ENCODE measurements around the gene SOD3.

Gene SOD3

GRCh38 chr4:24824720-24825119 is 29.3 kb downstream of the SOD3 start:
- no peak for TF ChIP-seq TAF1 (IDR thresholded peaks at IDR 0.05; ENCODE audit: borderline replicate concordance, insufficient read depth, low read length)
- TF ChIP-seq REST (IDR thresholded peaks at IDR 0.05; ENCODE audit: insufficient read depth in 1 of 2, low read depth in 2 of 2, low read length in 2 of 2) = no peak
- TF ChIP-seq FOXP2 (optimal IDR thresholded peaks at IDR 0.05; ENCODE audit: borderline replicate concordance, extremely low read depth, extremely low read length, insufficient read depth) = no peak
- TF ChIP-seq SIN3A (IDR thresholded peaks at IDR 0.05; ENCODE audit: borderline replicate concordance, insufficient read depth, low read length) = no peak
- TF ChIP-seq POLR2AphosphoS5 (IDR thresholded peaks at IDR 0.05; ENCODE audit: low read depth, low read length) = no peak

GRCh38 chr4:24831637-24832036 is 36.3 kb downstream of the SOD3 start:
- TF ChIP-seq SIN3A (IDR thresholded peaks at IDR 0.05; ENCODE audit: borderline replicate concordance, insufficient read depth, low read length) = no peak
- no peak for TF ChIP-seq FOXP2 (optimal IDR thresholded peaks at IDR 0.05; ENCODE audit: borderline replicate concordance, extremely low read depth, extremely low read length, insufficient read depth)
- no peak for TF ChIP-seq POLR2AphosphoS5 (IDR thresholded peaks at IDR 0.05; ENCODE audit: low read depth, low read length)

- no peak for TF ChIP-seq TAF1 (IDR thresholded peaks at IDR 0.05; ENCODE audit: borderline replicate concordance, insufficient read depth, low read length)
- TF ChIP-seq SIN3A (IDR thresholded peaks at IDR 0.05; ENCODE audit: borderline replicate concordance, insufficient read depth, low read length) = no peak
- no peak for TF ChIP-seq REST (IDR thresholded peaks at IDR 0.05; ENCODE audit: insufficient read depth in 1 of 2, low read depth in 2 of 2, low read length in 2 of 2)
- no peak for TF ChIP-seq FOXP2 (optimal IDR thresholded peaks at IDR 0.05; ENCODE audit: borderline replicate concordance, extremely low read depth, extremely low read length, insufficient read depth)
- no peak for TF ChIP-seq POLR2AphosphoS5 (IDR thresholded peaks at IDR 0.05; ENCODE audit: low read depth, low read length)
Observed at GRCh38 chr4:24835696-24836095, 40.3 kb downstream of the SOD3 start.

GRCh38 chr4:24836661-24837242 is 41.4 kb downstream of the SOD3 start:
- no peak for TF ChIP-seq FOXP2 (optimal IDR thresholded peaks at IDR 0.05; ENCODE audit: borderline replicate concordance, extremely low read depth, extremely low read length, insufficient read depth)
- TF ChIP-seq POLR2AphosphoS5 (IDR thresholded peaks at IDR 0.05; ENCODE audit: low read depth, low read length) = no peak
- TF ChIP-seq REST (IDR thresholded peaks at IDR 0.05; ENCODE audit: insufficient read depth in 1 of 2, low read depth in 2 of 2, low read length in 2 of 2) = no peak
- no peak for TF ChIP-seq SIN3A (IDR thresholded peaks at IDR 0.05; ENCODE audit: borderline replicate concordance, insufficient read depth, low read length)

- TF ChIP-seq REST (IDR thresholded peaks at IDR 0.05; ENCODE audit: insufficient read depth in 1 of 2, low read depth in 2 of 2, low read length in 2 of 2) (no peak), TAF1 (IDR thresholded peaks at IDR 0.05; ENCODE audit: borderline replicate concordance, insufficient read depth, low read length) (no peak), SIN3A (IDR thresholded peaks at IDR 0.05; ENCODE audit: borderline replicate concordance, insufficient read depth, low read length) (no peak), POLR2AphosphoS5 (IDR thresholded peaks at IDR 0.05; ENCODE audit: low read depth, low read length) (no peak), FOXP2 (optimal IDR thresholded peaks at IDR 0.05; ENCODE audit: borderline replicate concordance, extremely low read depth, extremely low read length, insufficient read depth) (no peak)
Observed at GRCh38 chr4:24837336-24837735, 42.0 kb downstream of the SOD3 start.

All from PFSK-1 (cell line).